Germinal center (tissue), 1 donor: ENCODE data around the gene PRPF19.
A peak's percentile ranks its signal among the peaks of the same experiment; 100 is the strongest.

Source experiments
- DNase-seq: peaks from one replicate; pipeline ENCODE4 v3.0.0; 2012; ENCODE audit warnings: mixed read lengths, low spot score

The PRPF19 gene

GRCh38 chr11:60937811-60938210, 31.4 kb upstream of the PRPF19 start:
- no peak for DNase-seq

- no peak for DNase-seq
These were observed 30.8 kb upstream of the PRPF19 start for GRCh38 chr11:60937144-60937527.

GRCh38 chr11:60936467-60937143, 30.2 kb upstream of the PRPF19 start:
- DNase-seq: no peak

GRCh38 chr11:60935676-60936442, 29.5 kb upstream of the PRPF19 start:
- no peak for DNase-seq

- DNase-seq: no peak
These were observed 28.6 kb upstream of the PRPF19 start for GRCh38 chr11:60934790-60935605.

GRCh38 chr11:60934124-60934789, 27.9 kb upstream of the PRPF19 start:
- no peak for DNase-seq

GRCh38 chr11:60933416-60934123, 27.2 kb upstream of the PRPF19 start:
- DNase-seq: no peak

GRCh38 chr11:60932605-60933356, 26.4 kb upstream of the PRPF19 start:
- DNase-seq: peak; percentile 79

GRCh38 chr11:60931917-60932316, 25.5 kb upstream of the PRPF19 start:
- DNase-seq: peak; percentile 85

GRCh38 chr11:60930394-60930793, 24.0 kb upstream of the PRPF19 start:
- DNase-seq: no peak

- no peak for DNase-seq
These were observed 23.4 kb upstream of the PRPF19 start for GRCh38 chr11:60929764-60930163.

- no peak for DNase-seq
These were observed 22.2 kb upstream of the PRPF19 start for GRCh38 chr11:60928563-60929001.

GRCh38 chr11:60927600-60927999, 21.2 kb upstream of the PRPF19 start:
- no peak for DNase-seq

GRCh38 chr11:60927061-60927592, 20.7 kb upstream of the PRPF19 start:
- no peak for DNase-seq

GRCh38 chr11:60926500-60926899, 20.1 kb upstream of the PRPF19 start:
- DNase-seq: no peak

GRCh38 chr11:60925868-60926267, 19.5 kb upstream of the PRPF19 start:
- no peak for DNase-seq

- DNase-seq: no peak
These were observed 18.8 kb upstream of the PRPF19 start for GRCh38 chr11:60924906-60925853.

GRCh38 chr11:60924110-60924905, 17.9 kb upstream of the PRPF19 start, which contains the start of gene TMEM132A:
Gene TMEM132A, plus strand, starts transcription at chr11:60924460. Its CDS starts 174 bp downstream, at chr11:60924634.
- no peak for DNase-seq

- no peak for DNase-seq
These were observed 17.4 kb upstream of the PRPF19 start for GRCh38 chr11:60923800-60924109.
